Nephron (organoid): Measurements from ENCODE around the gene KRT36.

Experiments
- H3K27ac Mint-ChIP-seq, 3 experiments: 2 replicates each; pipeline ENCODE4 v1.8.0; 2020; ENCODE audit warnings: mixed read lengths in 3 of 3, mild to moderate bottlenecking in 2 of 3, moderate library complexity in 1 of 3
- H3K27me3 Mint-ChIP-seq: 2 replicates; pipeline ENCODE4 v1.8.0; 2021; ENCODE audit warnings: low read depth, mild to moderate bottlenecking, moderate library complexity, mixed read lengths
- H3K36me3 Mint-ChIP-seq: 2 replicates; pipeline ENCODE4 v1.8.0; 2020; ENCODE audit warnings: low read depth, mixed read lengths
- H3K4me1 Mint-ChIP-seq: 2 replicates; pipeline ENCODE4 v1.8.0; 2020; ENCODE audit warnings: mixed read lengths
- H3K4me3 Mint-ChIP-seq, 3 experiments: 2 replicates each; pipeline ENCODE4 v1.8.0; 2020; ENCODE audit warnings: mild to moderate bottlenecking in 3 of 3, mixed read lengths in 3 of 3, moderate library complexity in 2 of 3
- H3K9me3 Mint-ChIP-seq: 2 replicates; pipeline ENCODE4 v1.8.0; 2020; ENCODE audit warnings: mixed read lengths
- TF ChIP-seq, protein P1 (sequence below), 3 experiments: fragments of 200-600 bp; sonication (generic); IDR thresholded peaks; one replicate each; pipeline ENCODE4 v1.5.0; 2021; ENCODE audit warnings: antibody characterized with exemption in 3 of 3; ENCODE audit not compliant: unreplicated experiment in 3 of 3

Gene KRT36

GRCh38 chr17:41444640-41445039 lies 45.1 kb downstream of the KRT36 start:
- H3K9me3 Mint-ChIP-seq = no peaks in the 10 kb centered on the region
- peaks cover 12% of the 10 kb centered on the region for H3K27me3 Mint-ChIP-seq
- no peak overlapping the region for H3K27ac Mint-ChIP-seq
- no peaks in the 10 kb centered on the region for H3K4me1 Mint-ChIP-seq
- no peaks in the 10 kb centered on the region for H3K36me3 Mint-ChIP-seq
- TF ChIP-seq, protein P1, sequence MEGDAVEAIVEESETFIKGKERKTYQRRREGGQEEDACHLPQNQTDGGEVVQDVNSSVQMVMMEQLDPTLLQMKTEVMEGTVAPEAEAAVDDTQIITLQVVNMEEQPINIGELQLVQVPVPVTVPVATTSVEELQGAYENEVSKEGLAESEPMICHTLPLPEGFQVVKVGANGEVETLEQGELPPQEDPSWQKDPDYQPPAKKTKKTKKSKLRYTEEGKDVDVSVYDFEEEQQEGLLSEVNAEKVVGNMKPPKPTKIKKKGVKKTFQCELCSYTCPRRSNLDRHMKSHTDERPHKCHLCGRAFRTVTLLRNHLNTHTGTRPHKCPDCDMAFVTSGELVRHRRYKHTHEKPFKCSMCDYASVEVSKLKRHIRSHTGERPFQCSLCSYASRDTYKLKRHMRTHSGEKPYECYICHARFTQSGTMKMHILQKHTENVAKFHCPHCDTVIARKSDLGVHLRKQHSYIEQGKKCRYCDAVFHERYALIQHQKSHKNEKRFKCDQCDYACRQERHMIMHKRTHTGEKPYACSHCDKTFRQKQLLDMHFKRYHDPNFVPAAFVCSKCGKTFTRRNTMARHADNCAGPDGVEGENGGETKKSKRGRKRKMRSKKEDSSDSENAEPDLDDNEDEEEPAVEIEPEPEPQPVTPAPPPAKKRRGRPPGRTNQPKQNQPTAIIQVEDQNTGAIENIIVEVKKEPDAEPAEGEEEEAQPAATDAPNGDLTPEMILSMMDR (IDR thresholded peaks at IDR 0.05; ENCODE audit: unreplicated experiment in 3 of 3) = no peak
- H3K4me3 Mint-ChIP-seq = no peak overlapping the region

GRCh38 chr17:41444186-41444585 lies 45.5 kb downstream of the KRT36 start:
- peaks cover 16% of the 10 kb centered on the region for H3K27me3 Mint-ChIP-seq
- no peak overlapping the region for H3K27ac Mint-ChIP-seq
- TF ChIP-seq, protein P1 (IDR thresholded peaks at IDR 0.05; ENCODE audit: unreplicated experiment in 3 of 3) = no peak
- H3K4me1 Mint-ChIP-seq = no peaks in the 10 kb centered on the region
- no peaks in the 10 kb centered on the region for H3K36me3 Mint-ChIP-seq
- no peaks in the 10 kb centered on the region for H3K9me3 Mint-ChIP-seq
- H3K4me3 Mint-ChIP-seq = no peak overlapping the region

DNA sequence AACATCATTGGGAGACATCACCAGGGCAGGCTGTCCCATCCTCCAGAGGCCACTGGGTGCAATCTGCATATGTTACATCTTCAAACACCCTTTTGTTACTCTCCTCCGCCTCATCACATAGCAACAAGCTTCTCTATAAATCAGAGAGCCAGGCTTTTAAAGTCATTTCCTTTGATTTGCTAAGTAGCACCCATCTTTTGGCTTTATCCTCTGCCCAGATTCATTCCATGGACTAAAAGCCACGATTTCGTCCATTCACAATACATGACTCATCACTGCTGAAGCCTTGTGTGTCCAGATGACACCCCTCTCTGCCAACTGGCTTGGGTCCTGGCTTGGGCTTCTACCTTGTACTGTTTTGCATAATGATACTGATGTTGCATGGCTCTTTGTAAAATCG lies 47.0 kb downstream of the KRT36 start:
- no peaks in the 10 kb centered on the region for H3K4me1 Mint-ChIP-seq
- TF ChIP-seq, protein P1 (IDR thresholded peaks at IDR 0.05; ENCODE audit: unreplicated experiment in 3 of 3) = no peak
- no peak overlapping the region for H3K4me3 Mint-ChIP-seq
- no peaks in the 10 kb centered on the region for H3K9me3 Mint-ChIP-seq
- no peaks in the 10 kb centered on the region for H3K36me3 Mint-ChIP-seq
- peaks cover 16% of the 10 kb centered on the region for H3K27me3 Mint-ChIP-seq
- H3K27ac Mint-ChIP-seq = no peak overlapping the region

GRCh38 chr17:41440531-41441033 lies 49.1 kb downstream of the KRT36 start, which contains the start of gene KRT38:
Gene KRT38, minus strand, starts transcription at chr17:41440983. Its CDS starts 62 bp downstream, at chr17:41440921.
- TF ChIP-seq, protein P1 (IDR thresholded peaks at IDR 0.05; ENCODE audit: unreplicated experiment in 3 of 3) = no peak
- peaks cover 8% of the 10 kb centered on the region for H3K27me3 Mint-ChIP-seq
- H3K36me3 Mint-ChIP-seq = no peaks in the 10 kb centered on the region
- H3K9me3 Mint-ChIP-seq = no peaks in the 10 kb centered on the region
- H3K4me3 Mint-ChIP-seq = no peak within 1 kb of the TSS
- H3K4me1 Mint-ChIP-seq = no peaks in the 10 kb centered on the region
- H3K27ac Mint-ChIP-seq = no peak within 1 kb of the TSS

GRCh38 chr17:41439375-41439774 lies 50.3 kb downstream of the KRT36 start:
- peaks cover 8% of the 10 kb centered on the region for H3K27me3 Mint-ChIP-seq
- no peak overlapping the region for H3K27ac Mint-ChIP-seq
- H3K36me3 Mint-ChIP-seq = no peaks in the 10 kb centered on the region
- TF ChIP-seq, protein P1 (IDR thresholded peaks at IDR 0.05; ENCODE audit: unreplicated experiment in 3 of 3) = no peak
- peaks cover 6% of the 10 kb centered on the region for H3K4me1 Mint-ChIP-seq
- no peaks in the 10 kb centered on the region for H3K9me3 Mint-ChIP-seq
- H3K4me3 Mint-ChIP-seq = no peak overlapping the region

- no peaks in the 10 kb centered on the region for H3K36me3 Mint-ChIP-seq
- H3K27me3 Mint-ChIP-seq = peaks cover 6% of the 10 kb centered on the region
- H3K9me3 Mint-ChIP-seq = no peaks in the 10 kb centered on the region
- TF ChIP-seq, protein P1 (IDR thresholded peaks at IDR 0.05; ENCODE audit: unreplicated experiment in 3 of 3) = no peak
- H3K27ac Mint-ChIP-seq = no peak overlapping the region
- H3K4me3 Mint-ChIP-seq = no peak overlapping the region
- H3K4me1 Mint-ChIP-seq = peaks cover 17% of the 10 kb centered on the region
Measured at GRCh38 chr17:41437769-41438168, 51.9 kb downstream of the KRT36 start.
